Uterus (tissue), 4 donors: ENCODE data around the gene ATP6V0D1. TPM values are rescaled to one million over a fixed set of nuclear protein-coding genes. Genes with fewer than 3 reads are reported as not detected.

Experiments used
- DNase-seq, 2 donors: peaks; one replicate each; pipeline ENCODE4 v3.0.0-alpha.2; 2019 to 2020
- H3K27ac ChIP-seq, 2 donors: fragments of 200-600 bp; sonication (generic); 1 replicate in 1 of 2; 2 replicates in 1 of 2; pipeline ENCODE4 v1.5.1; 2016 to 2018
- H3K27me3 ChIP-seq, 2 donors: fragments of 200-600 bp; sonication (generic); one replicate each; pipeline ENCODE4 v1.5.1; 2018 to 2019; ENCODE audit warnings: control low read depth in 1 of 2
- H3K36me3 ChIP-seq, 2 donors: fragments of 200-600 bp; sonication (generic); one replicate each; pipeline ENCODE4 v1.5.1; 2019; ENCODE audit warnings: control low read depth in 1 of 2
- H3K4me1 ChIP-seq, 2 donors: fragments of 200-600 bp; sonication (generic); one replicate each; pipeline ENCODE4 v1.5.1; 2018 to 2019; ENCODE audit warnings: control low read depth in 1 of 2
- H3K4me3 ChIP-seq, 2 donors: fragments of 200-600 bp; sonication (generic); 1 replicate in 1 of 2; 2 replicates in 1 of 2; pipeline ENCODE4 v1.5.1; 2018 to 2019; ENCODE audit warnings: mild to moderate bottlenecking in 1 of 2
- H3K9me3 ChIP-seq, 2 donors: fragments of 200-600 bp; sonication (generic); one replicate each; pipeline ENCODE4 v1.5.1; 2019; ENCODE audit warnings: control low read depth in 1 of 2
- CTCF ChIP-seq, 4 experiments: fragments of 200-600 bp in 2 of 4; fragments of 450-650 bp in 2 of 4; sonication (generic) in 2 of 4; IDR thresholded peaks; one replicate each; pipeline ENCODE4 v1.5.1; 2016 to 2019; ENCODE audit warnings: antibody characterized with exemption in 4 of 4, mild to moderate bottlenecking in 2 of 4, moderate library complexity in 1 of 4
- POLR2A ChIP-seq, 2 donors: fragments of 450-650 bp; IDR thresholded peaks; one replicate each; pipeline ENCODE4 v1.6.1; 2016; ENCODE audit warnings: antibody characterized with exemption in 2 of 2, mild to moderate bottlenecking in 1 of 2, moderate library complexity in 1 of 2
- intact Hi-C: fragments of 100-400 bp; cut with DNase I; formaldehyde crosslinking; loops from one replicate; pipeline ENCODE4 v1.15.1; 2023; ENCODE audit warnings: low total_unique reads
- small RNA-seq: library from RNA; depleted of rRNA; stranded (forward); fragments of <200 nt; gene quantifications from one replicate; pipeline ENCODE3, GENCODE V24; 2016
- total RNA-seq, 4 donors: library from RNA; depleted of rRNA in 3 of 4; stranded (reverse); fragments of >200 nt in 3 of 4; gene quantifications; one replicate each; pipeline versions ENCODE4 v1.1.0 to v1.2.4, GENCODE V29; 2014 to 2023
- donor health status: DM: yes; HTN: yes; CAD: no.

ATP6V0D1 gene
- total RNA-seq, 4 donors from 2014 or later: 67.4 to 243 (median 100) TPM

DNA sequence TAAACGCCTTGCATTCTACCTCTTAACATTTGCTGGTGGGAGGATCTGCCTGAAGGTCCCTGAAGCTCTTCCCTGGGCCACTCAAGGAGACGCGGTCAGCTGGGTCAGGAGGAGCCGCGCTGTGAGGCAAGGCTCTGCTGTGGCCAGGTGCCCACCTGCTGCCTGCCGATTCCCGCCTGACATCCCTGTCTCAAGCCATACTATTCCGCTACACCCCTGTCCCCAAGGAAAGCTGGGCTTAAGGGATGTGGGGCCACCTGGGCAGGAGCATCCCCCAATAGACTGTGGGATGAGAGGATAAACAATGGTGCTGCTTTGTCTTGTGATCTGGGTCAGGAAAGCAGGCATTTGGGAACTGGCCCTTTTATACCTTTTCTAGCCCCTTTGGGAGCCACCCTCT lies 92.8 kb downstream of the ATP6V0D1 start:
- intact Hi-C loops: no loop called here
- H3K4me1 ChIP-seq: peaks cover 0 to 5% of the 10 kb centered on the region in 2 donors

More for the DNA sequence above, 92.8 kb downstream of the ATP6V0D1 start:
- Histone ChIP-seq H3K36me3 (no peaks in the 10 kb centered on the region), H3K27ac (no peak overlapping the region), H3K4me3 (no peak overlapping the region), H3K9me3 (no peaks in the 10 kb centered on the region), H3K27me3 (no peaks in the 10 kb centered on the region)
- TF ChIP-seq POLR2A (IDR thresholded peaks at IDR 0.05) (no peak), CTCF (IDR thresholded peaks at IDR 0.05) (no peak)
- DNase-seq: no peak

Small RNA genes within 50 kb of the gene (small RNA-seq; reads per million reads assigned to genes)
- gene RNU1-123P: not detected

Other genes starting within 250 kb of the ATP6V0D1 start
- gene FHOD1, start 233.7 kb downstream of the ATP6V0D1 start, total RNA-seq: 10 to 100 TPM in 3 of 4 donors, 1 to 10 TPM in 1; 2.3 to 37.6 (median 11.8) TPM
- 1 to 10 TPM in 2 of 4 donors, under 1 TPM in 1, not detected in 1; 0.55 to 1.9 (median 1.3) TPM for gene SLC9A5, start 232.2 kb downstream of the ATP6V0D1 start, total RNA-seq
- 10 to 100 TPM in 2 of 4 donors, 1 to 10 TPM in 2; 6.8 to 45.3 (median 17.1) TPM for gene PLEKHG4, start 201.6 kb downstream of the ATP6V0D1 start, total RNA-seq
- gene KCTD19, start 154.4 kb downstream of the ATP6V0D1 start, total RNA-seq: 1 to 10 TPM in 1 of 4 donors, under 1 TPM in 2, not detected in 1; 0.51 to 1.0 (median 0.55) TPM
- gene LRRC36, start 154.3 kb downstream of the ATP6V0D1 start, total RNA-seq: 1 to 10 TPM in 1 of 4 donors, under 1 TPM in 1, not detected in 2; 0.46 to 2.8 TPM
- gene TPPP3, start 87.7 kb downstream of the ATP6V0D1 start, total RNA-seq: 10 to 100 TPM; 13.4 to 26.6 (median 16.2) TPM
- 10 to 100 TPM; 14.7 to 30.6 (median 25.6) TPM for gene ZDHHC1, start 64.7 kb downstream of the ATP6V0D1 start, total RNA-seq
- gene HSD11B2, start 50.0 kb downstream of the ATP6V0D1 start, total RNA-seq: 10 to 100 TPM in 2 of 4 donors, 1 to 10 TPM in 2; 1.2 to 82.1 (median 9.7) TPM
- not detected for gene AGRP, start 2.4 kb upstream of the ATP6V0D1 start, total RNA-seq
- 100 to 1,000 TPM in 1 of 4 donors, 10 to 100 TPM in 3; 48.2 to 137 (median 57.4) TPM for gene RIPOR1, start 47.7 kb upstream of the ATP6V0D1 start, total RNA-seq
- 10 to 100 TPM; 24.8 to 54.1 (median 43.7) TPM for gene CTCF, start 81.4 kb upstream of the ATP6V0D1 start, total RNA-seq
- gene CARMIL2, start 164.0 kb upstream of the ATP6V0D1 start, total RNA-seq: 1 to 10 TPM in 1 of 4 donors, under 1 TPM in 2, not detected in 1; 0.41 to 1.2 (median 0.51) TPM
- gene ACD, start 179.1 kb upstream of the ATP6V0D1 start, total RNA-seq: 10 to 100 TPM; 17.8 to 33.4 (median 29.8) TPM
- gene PARD6A, start 179.8 kb upstream of the ATP6V0D1 start, total RNA-seq: 10 to 100 TPM in 1 of 4 donors, 1 to 10 TPM in 2, not detected in 1; 1.6 to 32.9 (median 7.9) TPM
- gene ENKD1, start 185.6 kb upstream of the ATP6V0D1 start, total RNA-seq: 10 to 100 TPM in 3 of 4 donors, 1 to 10 TPM in 1; 4.1 to 22.4 (median 13.7) TPM
- gene C16orf86, start 185.7 kb upstream of the ATP6V0D1 start, total RNA-seq: 1 to 10 TPM in 3 of 4 donors, not detected in 1; 5.3 to 8.6 (median 6.9) TPM
- gene GFOD2, start 238.2 kb upstream of the ATP6V0D1 start, total RNA-seq: 10 to 100 TPM; 11.0 to 28.5 (median 26.3) TPM